Measurements from ENCODE around the gene NRP1. TPM values are rescaled to one million over a fixed set of nuclear protein-coding genes. Genes with fewer than 3 reads are reported as not detected.

The NRP1 gene
- total and polyA plus RNA-seq, 12 donors, result 45.3 to 229 (median 157) TPM

DNA sequence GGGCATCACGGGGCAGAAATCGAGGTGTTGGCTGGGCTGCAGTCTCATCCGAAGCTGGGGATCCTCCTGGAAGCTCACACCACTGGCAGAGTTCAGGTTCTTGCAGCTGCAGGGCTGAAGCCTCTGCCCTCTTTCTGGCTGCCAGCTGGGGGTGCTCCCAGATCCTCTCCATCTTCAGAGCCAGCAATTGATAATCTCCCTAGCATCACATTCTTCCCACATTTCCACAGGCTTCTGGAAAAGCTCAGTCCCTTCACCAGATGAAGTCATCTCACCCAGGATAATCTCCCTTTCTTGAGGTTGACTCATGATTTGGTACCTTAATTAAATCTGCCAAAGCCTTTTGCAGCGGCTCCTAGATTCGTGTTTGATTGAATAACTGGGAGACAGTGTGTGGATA is 55.2 kb downstream of the NRP1 start:
- peaks cover 12 to 98% (median 74%) of the 10 kb centered on the region in 9 donors for H3K4me1 ChIP-seq
- H3K27me3 ChIP-seq, result no peaks in the 10 kb centered on the region
- intact Hi-C loops (cut with DNase I), result loop anchor here in 1 of 10 donors (10.0 kb wide), 1 partner anchor 84 kb away; no protein-coding TSS in a partner anchor
- WGBS, 2 donors, result 39 to 48% methylated on average over 5 of the region's 5 CpGs
- no peak overlapping the region for H3K4me3 ChIP-seq
- no peaks in the 10 kb centered on the region for H3K9me3 ChIP-seq
- TF ChIP-seq, protein P1, sequence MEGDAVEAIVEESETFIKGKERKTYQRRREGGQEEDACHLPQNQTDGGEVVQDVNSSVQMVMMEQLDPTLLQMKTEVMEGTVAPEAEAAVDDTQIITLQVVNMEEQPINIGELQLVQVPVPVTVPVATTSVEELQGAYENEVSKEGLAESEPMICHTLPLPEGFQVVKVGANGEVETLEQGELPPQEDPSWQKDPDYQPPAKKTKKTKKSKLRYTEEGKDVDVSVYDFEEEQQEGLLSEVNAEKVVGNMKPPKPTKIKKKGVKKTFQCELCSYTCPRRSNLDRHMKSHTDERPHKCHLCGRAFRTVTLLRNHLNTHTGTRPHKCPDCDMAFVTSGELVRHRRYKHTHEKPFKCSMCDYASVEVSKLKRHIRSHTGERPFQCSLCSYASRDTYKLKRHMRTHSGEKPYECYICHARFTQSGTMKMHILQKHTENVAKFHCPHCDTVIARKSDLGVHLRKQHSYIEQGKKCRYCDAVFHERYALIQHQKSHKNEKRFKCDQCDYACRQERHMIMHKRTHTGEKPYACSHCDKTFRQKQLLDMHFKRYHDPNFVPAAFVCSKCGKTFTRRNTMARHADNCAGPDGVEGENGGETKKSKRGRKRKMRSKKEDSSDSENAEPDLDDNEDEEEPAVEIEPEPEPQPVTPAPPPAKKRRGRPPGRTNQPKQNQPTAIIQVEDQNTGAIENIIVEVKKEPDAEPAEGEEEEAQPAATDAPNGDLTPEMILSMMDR (IDR thresholded peaks at IDR 0.05), result no peak
- peak overlapping the region in 8 of 10 donors; percentile 1 to 99 (median 60) for H3K27ac ChIP-seq
- H3K36me3 ChIP-seq, result peaks cover 0 to 63% (median 0%) of the 10 kb centered on the region in 9 donors
- ATAC-seq (peak in 3 of 8 donors; percentile 4 to 32 (median 23)), DNase-seq (no peak)

DNA sequence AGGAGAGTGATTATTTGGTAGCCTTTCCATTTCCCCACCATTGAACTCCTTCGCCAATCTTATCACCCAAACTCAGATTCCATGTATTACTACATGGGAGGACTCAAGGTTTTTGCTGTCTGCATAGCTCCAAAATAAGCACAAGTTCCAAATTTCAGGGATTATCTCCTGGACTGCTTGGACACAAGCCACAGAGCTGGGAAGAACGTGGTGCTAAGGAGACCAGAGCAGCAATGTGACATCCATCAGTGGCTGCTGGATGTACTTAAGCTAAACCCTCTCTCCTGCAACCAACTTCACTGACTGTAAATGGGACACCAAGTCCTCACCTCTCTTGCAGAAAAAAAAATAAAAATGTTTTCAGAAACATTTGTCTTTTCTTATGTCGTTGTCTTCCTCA is 56.3 kb downstream of the NRP1 start:
- intact Hi-C loops (cut with DNase I), result loop anchor here in 1 of 10 donors (10.0 kb wide), 1 partner anchor 83 kb away; no protein-coding TSS in a partner anchor
- Histone ChIP-seq H3K4me1 (peaks cover 17 to 98% (median 76%) of the 10 kb centered on the region in 9 donors), H3K4me3 (no peak overlapping the region), H3K27ac (peak overlapping the region in 6 of 10 donors; percentile 7 to 99 (median 71)), H3K36me3 (peaks cover 0 to 63% (median 0%) of the 10 kb centered on the region in 9 donors), H3K27me3 (no peaks in the 10 kb centered on the region), H3K9me3 (no peaks in the 10 kb centered on the region)
- 33 to 49% methylated on average over 3 of the region's 3 CpGs for WGBS, 2 donors
- DNase-seq (no peak), ATAC-seq (no peak)
- TF ChIP-seq, protein P1 (IDR thresholded peaks at IDR 0.05), result no peak

DNA sequence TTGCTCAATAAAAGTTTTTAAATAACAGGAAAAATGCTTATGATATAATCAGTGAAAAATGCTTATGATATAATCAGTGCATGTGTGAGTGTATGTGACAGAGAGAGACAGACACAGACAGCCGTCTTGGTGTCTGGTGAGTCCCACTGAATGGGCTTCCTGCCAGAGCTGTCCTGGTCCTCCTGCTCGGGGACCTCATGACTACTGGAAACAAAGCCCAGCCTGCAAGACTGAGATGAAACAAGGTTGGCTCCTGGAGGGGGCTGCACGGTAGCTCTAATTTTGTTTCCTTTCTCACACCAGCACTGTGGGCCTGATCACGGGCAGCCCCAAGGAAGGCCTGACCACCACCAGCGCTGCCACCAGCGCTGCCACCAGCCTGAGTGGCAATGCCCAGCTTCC is 57.3 kb downstream of the NRP1 start:
- H3K4me1 ChIP-seq, result peaks cover 20 to 100% (median 86%) of the 10 kb centered on the region in 9 donors
- peak; percentile 46 to 75 (median 62) for ATAC-seq
- TF ChIP-seq, protein P1 (IDR thresholded peaks at IDR 0.05), result no peak
- peak; percentile 67 to 90 for DNase-seq
- H3K36me3 ChIP-seq, result peaks cover 0 to 60% (median 0%) of the 10 kb centered on the region in 9 donors
- H3K4me3 ChIP-seq, result no peak overlapping the region
- intact Hi-C loops (cut with DNase I), result loop anchor here in 1 of 10 donors (10.0 kb wide), 1 partner anchor 82 kb away; no protein-coding TSS in a partner anchor
- 32 to 37% methylated on average over 6 of the region's 6 CpGs for whole genome bisulfite sequencing, 2 donors
- H3K27me3 ChIP-seq, result no peaks in the 10 kb centered on the region
- no peaks in the 10 kb centered on the region for H3K9me3 ChIP-seq
- H3K27ac ChIP-seq, result peak overlapping the region in 9 of 10 donors; percentile 24 to 99 (median 69)

DNA sequence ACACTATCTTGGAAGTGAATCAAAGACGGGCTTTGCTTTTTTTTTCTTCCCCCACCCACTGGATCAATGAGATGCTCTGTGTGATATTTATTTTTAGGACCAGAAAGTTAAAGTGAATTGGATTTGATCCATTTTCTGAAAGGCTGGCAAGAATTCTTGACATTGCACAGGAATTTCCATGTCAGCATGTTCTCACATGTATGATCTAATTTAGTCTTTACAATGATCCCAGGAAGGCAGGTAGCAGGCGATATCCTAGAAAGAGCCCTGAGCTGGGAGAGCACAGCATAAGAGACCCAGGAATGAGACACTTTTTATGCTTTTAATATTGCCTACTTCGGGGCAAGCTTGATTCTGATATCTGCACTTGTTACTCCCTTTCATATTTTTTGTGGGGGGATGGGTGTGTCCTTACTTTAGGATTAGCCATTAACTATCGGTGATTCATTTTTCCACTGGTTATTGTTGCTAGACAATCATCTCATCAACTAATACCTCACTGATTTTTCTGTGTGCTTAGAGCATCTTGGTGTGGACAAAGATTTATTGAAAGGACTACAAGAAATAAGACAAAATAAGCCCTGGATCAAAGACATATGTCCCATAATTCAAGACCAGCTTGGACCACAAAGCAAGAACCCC is 58.1 kb downstream of the NRP1 start:
- no peak for ATAC-seq
- H3K9me3 ChIP-seq, result no peaks in the 10 kb centered on the region
- peaks cover 20 to 100% (median 88%) of the 10 kb centered on the region in 9 donors for H3K4me1 ChIP-seq
- intact Hi-C loops (cut with DNase I), result loop anchor here in 1 of 10 donors (10.0 kb wide), 1 partner anchor 82 kb away; no protein-coding TSS in a partner anchor
- no peaks in the 10 kb centered on the region for H3K27me3 ChIP-seq
- no peak for DNase-seq
- no peak overlapping the region for H3K4me3 ChIP-seq
- peak overlapping the region in 9 of 10 donors; percentile 24 to 99 (median 69) for H3K27ac ChIP-seq
- 43 to 53% methylated on average over 4 of the region's 4 CpGs for WGBS, 2 donors
- TF ChIP-seq, protein P1 (IDR thresholded peaks at IDR 0.05), result no peak
- peaks cover 0 to 52% (median 0%) of the 10 kb centered on the region in 9 donors for H3K36me3 ChIP-seq
